D341Med (cell line): ENCODE results near the gene TGFBR1.

Experiments used
- DNase-seq: peaks from one replicate; pipeline ENCODE4 v3.0.0; 2012; ENCODE audit warnings: low spot score

TGFBR1 gene

GRCh38 chr9:99137225-99137624 lies 32.3 kb downstream of the TGFBR1 start:
- no peak for DNase-seq

- no peak for DNase-seq
These were observed 33.0 kb downstream of the TGFBR1 start for GRCh38 chr9:99137891-99138290.

GRCh38 chr9:99138424-99139284 lies 33.7 kb downstream of the TGFBR1 start:
- DNase-seq = no peak

- no peak for DNase-seq
These were observed 35.0 kb downstream of the TGFBR1 start for GRCh38 chr9:99139868-99140267.

- DNase-seq = peak; percentile 66
These were observed 35.9 kb downstream of the TGFBR1 start for GRCh38 chr9:99140685-99141314.

GRCh38 chr9:99141849-99142248 lies 36.9 kb downstream of the TGFBR1 start:
- DNase-seq = no peak

- DNase-seq = no peak
These were observed 37.4 kb downstream of the TGFBR1 start for GRCh38 chr9:99142275-99142674.

- no peak for DNase-seq
These were observed 38.7 kb downstream of the TGFBR1 start for GRCh38 chr9:99143655-99144054.

GRCh38 chr9:99144966-99145365 lies 40.1 kb downstream of the TGFBR1 start:
- no peak for DNase-seq

GRCh38 chr9:99146574-99146973 lies 41.7 kb downstream of the TGFBR1 start:
- DNase-seq = no peak

- no peak for DNase-seq
These were observed 42.3 kb downstream of the TGFBR1 start for GRCh38 chr9:99147177-99147576.

GRCh38 chr9:99150451-99151171 lies 45.7 kb downstream of the TGFBR1 start:
- no peak for DNase-seq

- peak; percentile 37 for DNase-seq
These were observed 49.4 kb downstream of the TGFBR1 start for GRCh38 chr9:99154356-99154755.

- DNase-seq = no peak
These were observed 50.8 kb downstream of the TGFBR1 start for GRCh38 chr9:99155736-99156135.

- no peak for DNase-seq
These were observed 53.7 kb downstream of the TGFBR1 start for GRCh38 chr9:99158629-99159028.

- DNase-seq = no peak
These were observed 55.3 kb downstream of the TGFBR1 start for GRCh38 chr9:99160173-99160572.

GRCh38 chr9:99162759-99163364 lies 57.9 kb downstream of the TGFBR1 start:
- peak; percentile 47 for DNase-seq

GRCh38 chr9:99166149-99166548 lies 61.2 kb downstream of the TGFBR1 start:
- no peak for DNase-seq

- no peak for DNase-seq
These were observed 62.2 kb downstream of the TGFBR1 start for GRCh38 chr9:99167119-99167518.

GRCh38 chr9:99167694-99168093 lies 62.8 kb downstream of the TGFBR1 start:
- no peak for DNase-seq

GRCh38 chr9:99169086-99169485 lies 64.2 kb downstream of the TGFBR1 start:
- DNase-seq = no peak

GRCh38 chr9:99169982-99170761 lies 65.3 kb downstream of the TGFBR1 start:
- DNase-seq = no peak
